Activated CD4-positive, alpha-beta T cell treated with anti-CD3 and anti-CD28 coated beads, Interleukin-2, amount 10 ng/mL, durations not matched to agents 24 days and 14 days (primary cell): ENCODE data around the gene CCNY. TPM values are rescaled to one million over a fixed set of nuclear protein-coding genes. Genes with fewer than 3 reads are reported as not detected.

Experiments used
- DNase-seq: peaks from one replicate; pipeline ENCODE4 v3.0.0; 2022
- H3K27ac Mint-ChIP-seq: one replicate; pipeline ENCODE4 v1.8.0; 2022; ENCODE audit warnings: mild to moderate bottlenecking, mixed read lengths
- H3K27me3 Mint-ChIP-seq: one replicate; pipeline ENCODE4 v1.8.0; 2022; ENCODE audit warnings: mixed read lengths
- H3K36me3 Mint-ChIP-seq: one replicate; pipeline ENCODE4 v1.8.0; 2022; ENCODE audit warnings: low read depth, mild to moderate bottlenecking, mixed read lengths
- H3K4me1 Mint-ChIP-seq: one replicate; pipeline ENCODE4 v1.8.0; 2021; ENCODE audit warnings: mixed read lengths
- H3K4me3 Mint-ChIP-seq: one replicate; pipeline ENCODE4 v1.8.0; 2022; ENCODE audit warnings: mild to moderate bottlenecking, moderate library complexity, mixed read lengths
- H3K9me3 Mint-ChIP-seq: one replicate; pipeline ENCODE4 v1.8.0; 2021; ENCODE audit warnings: mixed read lengths
- intact Hi-C: fragments of 100-400 bp; cut with micrococcal nuclease; formaldehyde crosslinking; loops from one replicate; pipeline ENCODE4 v1.15.1; 2023
- total RNA-seq: library from RNA; stranded (reverse); gene quantifications from 2 replicates; pipeline ENCODE4 v1.2.3, GENCODE V29; 2022

CCNY gene
- total RNA-seq, 1 donor from 2014 or later: 58.8 TPM

DNA sequence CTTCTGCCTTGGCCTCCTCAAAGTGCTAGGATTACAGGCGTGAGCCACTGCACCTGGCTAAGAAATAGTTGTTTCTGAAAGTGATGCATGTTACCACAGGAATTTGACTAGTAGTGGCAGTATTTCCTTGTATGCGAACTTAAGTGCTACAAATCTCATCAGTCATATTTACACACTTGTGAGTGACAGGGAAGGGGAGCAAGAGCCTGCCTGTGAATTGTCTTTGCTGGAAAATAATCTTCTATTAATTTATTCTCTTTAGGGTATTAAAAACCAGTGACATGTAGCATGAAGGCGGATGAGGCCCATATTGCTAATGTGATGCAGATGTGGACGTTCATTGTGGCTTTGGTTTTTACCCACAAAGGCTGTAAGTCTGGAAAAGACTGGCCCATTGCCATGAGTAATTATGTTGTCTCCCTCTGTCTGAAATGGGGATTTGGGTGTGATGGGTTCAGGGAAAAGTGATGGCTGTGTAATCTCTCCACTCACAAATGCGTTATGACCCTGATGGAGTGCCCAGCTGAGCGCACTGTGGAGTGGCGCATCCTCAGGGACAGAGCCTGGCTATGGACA lies 97.6 kb downstream of the CCNY start:
- no peak for DNase-seq
- intact Hi-C loops: loop anchor here (1.0 kb wide), 1 partner anchor 8 kb away; no protein-coding TSS in a partner anchor
- H3K4me1 Mint-ChIP-seq: peaks cover 21% of the 10 kb centered on the region
- H3K27ac Mint-ChIP-seq: peak overlapping the region; percentile 58
- no peak overlapping the region for H3K4me3 Mint-ChIP-seq
- H3K36me3 Mint-ChIP-seq: peaks cover 19% of the 10 kb centered on the region
- no peaks in the 10 kb centered on the region for H3K27me3 Mint-ChIP-seq
- H3K9me3 Mint-ChIP-seq: peaks cover 19% of the 10 kb centered on the region

DNA sequence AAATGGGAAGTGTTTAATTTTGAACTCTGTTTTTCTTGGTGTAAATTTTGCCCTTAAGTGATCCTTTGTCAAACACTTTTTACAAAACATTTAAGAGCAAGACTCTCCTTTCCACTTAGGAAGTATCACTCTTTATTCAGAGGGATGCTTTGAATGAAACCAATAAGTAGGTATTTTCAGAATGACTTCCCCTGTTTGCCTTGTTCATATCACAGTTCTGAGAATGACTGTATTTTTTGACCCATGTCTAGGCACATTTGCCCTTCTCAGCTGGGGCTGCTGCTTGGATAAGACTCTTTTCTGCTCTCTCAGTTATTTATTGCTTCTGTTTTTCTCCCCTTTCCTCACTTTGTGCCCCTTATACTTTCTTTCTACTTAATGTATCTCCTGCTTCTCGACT lies 98.2 kb downstream of the CCNY start:
- DNase-seq: no peak
- Mint-ChIP-seq H3K36me3 (peaks cover 25% of the 10 kb centered on the region), H3K4me3 (no peak overlapping the region), H3K9me3 (peaks cover 25% of the 10 kb centered on the region), H3K27me3 (no peaks in the 10 kb centered on the region), H3K4me1 (peaks cover 21% of the 10 kb centered on the region), H3K27ac (peak overlapping the region; percentile 58)
- intact Hi-C loops: loop anchor here (1.0 kb wide), 1 partner anchor 8 kb away; no protein-coding TSS in a partner anchor

DNA sequence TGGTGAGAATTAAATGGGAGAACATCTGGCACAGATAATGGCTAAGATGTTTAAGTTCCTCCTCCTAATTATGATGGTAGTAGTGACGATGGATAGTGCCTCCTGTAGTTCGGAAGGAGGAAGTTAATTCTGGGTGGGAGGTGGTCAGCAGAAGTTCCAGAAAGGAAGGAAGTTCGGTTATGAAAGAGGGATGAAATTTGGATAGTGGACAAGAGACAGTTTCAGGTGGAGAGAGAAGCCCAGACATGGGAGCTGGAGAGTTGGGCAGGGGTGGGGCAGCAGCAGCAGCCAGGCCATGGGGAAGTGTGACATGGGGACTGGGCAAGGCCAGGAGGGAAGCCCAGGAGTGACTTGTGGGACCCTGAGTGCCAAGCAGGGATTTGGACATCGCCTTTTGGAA lies 99.5 kb downstream of the CCNY start:
- Mint-ChIP-seq H3K27ac (no peak overlapping the region), H3K36me3 (peaks cover 32% of the 10 kb centered on the region), H3K4me1 (peaks cover 26% of the 10 kb centered on the region), H3K9me3 (peaks cover 26% of the 10 kb centered on the region), H3K4me3 (no peak overlapping the region), H3K27me3 (no peaks in the 10 kb centered on the region)
- no peak for DNase-seq
- intact Hi-C loops: no loop called here

DNA sequence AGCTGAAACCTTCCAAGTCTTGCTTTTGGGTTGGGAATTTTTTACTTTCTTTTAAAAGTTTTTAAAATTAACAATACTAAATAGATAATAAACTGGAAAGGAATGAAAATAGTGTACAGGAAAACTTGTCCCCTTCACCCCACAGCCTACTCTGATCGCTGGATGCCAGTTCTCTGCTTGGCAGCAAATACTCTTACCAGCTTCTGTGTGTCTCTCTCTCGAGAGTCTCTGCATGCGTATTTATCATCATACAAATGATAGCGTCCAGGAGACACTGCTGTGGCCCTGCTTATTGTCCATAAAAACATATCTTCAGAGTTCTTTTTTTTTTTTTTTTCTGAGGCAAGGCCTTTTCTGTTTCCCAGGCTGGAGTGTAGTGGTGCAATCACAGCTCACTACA lies 101.5 kb downstream of the CCNY start:
- intact Hi-C loops: no loop called here
- Mint-ChIP-seq H3K36me3 (peaks cover 42% of the 10 kb centered on the region), H3K4me3 (no peak overlapping the region), H3K27ac (no peak overlapping the region), H3K27me3 (no peaks in the 10 kb centered on the region), H3K9me3 (peaks cover 34% of the 10 kb centered on the region), H3K4me1 (peaks cover 36% of the 10 kb centered on the region)
- DNase-seq: no peak

DNA sequence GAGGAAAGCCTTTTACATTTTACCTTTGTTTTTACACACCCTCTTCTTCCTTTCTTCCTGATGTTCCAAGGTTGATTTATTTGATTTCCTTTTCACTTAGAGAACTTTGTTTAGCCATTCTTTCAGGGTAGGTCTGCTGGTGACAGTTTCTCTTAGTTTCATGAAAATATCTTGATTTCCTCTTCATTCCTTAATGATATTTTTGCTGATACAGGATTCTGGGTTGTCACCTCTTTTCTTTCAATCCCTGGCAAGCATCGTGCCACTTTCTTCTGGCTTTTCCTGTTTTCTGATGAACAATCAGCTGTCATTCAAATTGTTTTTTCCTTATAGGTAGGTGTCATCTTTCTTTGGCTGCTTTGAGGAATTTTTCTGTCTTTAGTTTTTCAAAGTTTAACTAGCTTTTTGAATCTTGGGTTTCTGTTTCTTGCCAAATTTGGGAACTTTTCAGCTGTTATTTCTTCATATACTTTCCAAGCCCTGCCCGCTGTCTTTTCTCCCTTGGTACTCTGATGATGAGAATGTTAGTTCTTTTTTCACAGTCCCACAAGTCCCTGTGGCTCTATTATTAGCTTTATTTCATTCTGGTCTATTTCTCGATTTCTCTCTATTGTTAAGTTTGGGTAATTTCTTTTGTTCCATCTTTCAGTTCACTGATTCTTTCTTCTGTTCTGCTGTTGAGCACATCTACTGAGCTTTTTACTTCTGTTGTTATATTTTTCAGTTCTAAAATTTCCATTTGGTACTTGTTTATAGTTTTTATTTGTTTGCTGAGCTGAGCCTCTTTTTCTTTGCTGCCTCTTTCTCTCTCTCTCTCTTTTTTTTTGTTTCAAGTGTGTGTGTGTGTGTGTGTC lies 102.6 kb downstream of the CCNY start:
- peaks cover 48% of the 10 kb centered on the region for H3K36me3 Mint-ChIP-seq
- H3K27ac Mint-ChIP-seq: no peak overlapping the region

DNA sequence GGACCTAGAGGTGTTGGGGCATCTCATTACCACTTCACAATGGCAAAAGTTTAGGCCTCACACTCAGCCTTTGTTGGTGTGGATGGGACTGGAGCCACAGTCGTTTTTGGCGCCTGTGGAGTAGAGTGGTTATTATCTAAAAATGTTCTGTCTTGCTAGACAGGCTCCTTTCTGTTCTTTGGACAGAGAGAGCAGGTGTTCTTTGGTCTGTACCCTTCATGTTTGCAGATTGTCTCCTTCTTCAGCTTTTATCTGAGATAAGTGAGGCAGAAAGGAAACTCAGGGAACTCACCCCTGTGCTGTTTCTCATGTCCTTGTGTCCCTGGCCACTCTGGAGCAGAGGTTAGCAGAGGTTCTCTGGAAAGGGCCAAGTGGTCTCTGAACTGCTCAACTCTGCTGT lies 103.7 kb downstream of the CCNY start:
- no peak for DNase-seq
- intact Hi-C loops: no loop called here
- H3K36me3 Mint-ChIP-seq: peaks cover 52% of the 10 kb centered on the region
- H3K4me1 Mint-ChIP-seq: peaks cover 26% of the 10 kb centered on the region
- peaks cover 38% of the 10 kb centered on the region for H3K9me3 Mint-ChIP-seq
- H3K27me3 Mint-ChIP-seq: no peaks in the 10 kb centered on the region
- H3K4me3 Mint-ChIP-seq: no peak overlapping the region
- H3K27ac Mint-ChIP-seq: no peak overlapping the region

More for the DNA sequence above, 102.6 kb downstream of the CCNY start:
- Mint-ChIP-seq H3K9me3 (peaks cover 35% of the 10 kb centered on the region), H3K4me1 (peaks cover 33% of the 10 kb centered on the region), H3K4me3 (no peak overlapping the region), H3K27me3 (no peaks in the 10 kb centered on the region)
- intact Hi-C loops: no loop called here
- no peak for DNase-seq

DNA sequence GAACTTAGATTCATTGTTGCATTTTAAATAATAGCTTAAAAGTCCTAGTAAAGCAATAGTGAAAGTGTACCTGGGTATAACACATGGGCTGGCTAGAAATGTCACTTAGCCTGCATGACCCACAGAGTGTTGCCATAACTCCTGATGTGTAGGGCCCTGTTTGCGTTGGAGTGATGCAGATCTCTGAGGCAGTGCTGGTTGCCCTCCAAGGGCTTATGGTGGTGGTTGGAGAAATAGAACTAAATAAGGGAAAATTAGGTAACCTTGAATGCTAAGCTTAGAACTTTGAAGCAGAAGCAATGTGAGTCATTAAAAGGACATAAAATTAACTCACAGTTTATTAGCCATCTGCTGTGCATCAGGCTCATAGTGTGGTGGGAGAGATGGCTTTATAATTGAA lies 105.7 kb downstream of the CCNY start:
- H3K4me1 Mint-ChIP-seq: peaks cover 33% of the 10 kb centered on the region
- no peak for DNase-seq
- H3K36me3 Mint-ChIP-seq: peaks cover 45% of the 10 kb centered on the region
- H3K9me3 Mint-ChIP-seq: peaks cover 33% of the 10 kb centered on the region
- peak overlapping the region; percentile 80 for H3K27ac Mint-ChIP-seq
- no peaks in the 10 kb centered on the region for H3K27me3 Mint-ChIP-seq
- no peak overlapping the region for H3K4me3 Mint-ChIP-seq
- intact Hi-C loops: loop anchor here (1.0 to 2.0 kb wide), 6 partner anchors 8 to 309 kb away; no protein-coding TSS in a partner anchor

DNA sequence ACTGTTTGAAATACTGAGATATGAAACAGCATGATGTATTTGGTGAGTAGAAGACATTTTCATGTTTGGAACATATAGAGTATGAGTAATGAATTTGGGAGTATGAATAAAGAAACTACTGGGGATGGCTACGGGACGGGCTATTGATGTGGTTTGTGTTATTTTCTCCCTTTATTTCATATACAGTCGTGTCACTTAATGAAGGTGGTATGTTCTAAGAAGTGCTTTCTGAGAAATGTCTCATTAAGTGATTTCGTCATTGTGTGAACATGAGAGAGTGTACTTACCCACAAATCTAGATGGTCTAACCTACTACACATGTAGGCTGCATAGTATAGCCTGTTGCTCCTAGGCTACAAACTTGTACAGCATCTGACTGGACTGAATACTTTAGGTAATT lies 106.3 kb downstream of the CCNY start:
- no peak overlapping the region for H3K4me3 Mint-ChIP-seq
- intact Hi-C loops: loop anchor here (1.0 to 2.0 kb wide), 6 partner anchors 8 to 310 kb away; no protein-coding TSS in a partner anchor
- peak overlapping the region; percentile 80 for H3K27ac Mint-ChIP-seq
- H3K27me3 Mint-ChIP-seq: no peaks in the 10 kb centered on the region
- peaks cover 43% of the 10 kb centered on the region for H3K36me3 Mint-ChIP-seq
- no peak for DNase-seq
- peaks cover 36% of the 10 kb centered on the region for H3K4me1 Mint-ChIP-seq
- peaks cover 33% of the 10 kb centered on the region for H3K9me3 Mint-ChIP-seq

DNA sequence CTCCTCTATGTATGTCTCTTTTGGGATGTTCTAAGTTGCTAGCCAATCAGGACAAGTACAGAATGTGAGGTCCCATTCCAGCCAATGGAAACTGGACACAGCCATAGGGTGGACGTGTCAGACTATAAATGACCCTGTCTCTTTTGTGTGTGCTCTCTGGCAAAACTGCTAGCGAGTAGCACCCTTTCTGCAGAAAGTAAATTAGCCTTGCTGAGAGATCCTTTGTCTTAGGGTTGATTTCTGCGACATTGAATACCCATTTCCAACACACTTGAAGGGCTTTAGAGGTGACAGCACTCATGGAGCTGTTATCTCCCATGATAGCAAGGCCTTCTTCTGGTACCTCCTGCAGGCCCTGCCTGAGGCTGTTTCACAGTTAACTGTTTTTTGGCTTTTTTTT lies 107.5 kb downstream of the CCNY start:
- intact Hi-C loops: loop anchor here (2.0 kb wide), 2 partner anchors 225 to 311 kb away; no protein-coding TSS in a partner anchor
- Mint-ChIP-seq H3K4me3 (no peak overlapping the region), H3K36me3 (peaks cover 40% of the 10 kb centered on the region), H3K27ac (peak overlapping the region; percentile 54), H3K27me3 (no peaks in the 10 kb centered on the region), H3K9me3 (peaks cover 29% of the 10 kb centered on the region), H3K4me1 (peaks cover 47% of the 10 kb centered on the region)
- DNase-seq: no peak

DNA sequence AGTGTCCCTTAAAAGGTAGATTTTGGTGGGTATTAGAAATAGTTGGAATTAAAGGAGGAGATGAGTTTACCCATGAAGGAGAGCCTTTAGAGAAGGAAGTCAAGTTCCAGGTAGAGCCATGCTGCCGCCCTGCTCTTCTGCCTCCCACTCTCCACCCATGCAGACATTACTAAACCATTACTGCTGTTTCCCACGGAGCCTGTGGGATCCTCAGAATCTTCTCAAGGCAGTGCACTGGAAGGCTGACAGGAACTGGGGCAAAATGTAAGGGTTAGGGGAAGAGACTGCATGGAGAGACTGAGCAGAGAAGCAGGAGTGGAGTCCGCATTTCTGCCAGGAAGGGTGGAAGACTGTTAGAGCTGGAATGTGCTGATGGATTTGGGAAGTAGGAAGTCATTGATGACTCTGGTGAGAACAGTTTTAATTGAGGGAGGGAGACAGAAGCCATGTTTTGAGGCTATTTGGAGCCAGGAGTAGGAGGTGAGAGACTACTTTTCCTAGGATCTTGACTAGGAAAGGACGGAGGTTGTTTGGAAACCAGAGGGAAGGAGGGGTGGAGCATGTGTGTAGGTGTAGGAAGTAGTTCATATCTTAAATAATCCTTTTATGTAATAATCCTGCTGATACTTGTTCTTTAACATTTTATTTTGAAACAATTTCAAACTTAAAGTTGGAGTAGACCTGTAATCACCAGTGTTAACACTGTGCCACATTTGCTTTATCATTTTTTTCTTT lies 109.0 kb downstream of the CCNY start:
- no peak overlapping the region for H3K4me3 Mint-ChIP-seq
- DNase-seq: no peak
- H3K27ac Mint-ChIP-seq: no peak overlapping the region
- peaks cover 62% of the 10 kb centered on the region for H3K4me1 Mint-ChIP-seq
- H3K27me3 Mint-ChIP-seq: no peaks in the 10 kb centered on the region
- H3K36me3 Mint-ChIP-seq: peaks cover 31% of the 10 kb centered on the region
- H3K9me3 Mint-ChIP-seq: peaks cover 21% of the 10 kb centered on the region
- intact Hi-C loops: no loop called here

DNA sequence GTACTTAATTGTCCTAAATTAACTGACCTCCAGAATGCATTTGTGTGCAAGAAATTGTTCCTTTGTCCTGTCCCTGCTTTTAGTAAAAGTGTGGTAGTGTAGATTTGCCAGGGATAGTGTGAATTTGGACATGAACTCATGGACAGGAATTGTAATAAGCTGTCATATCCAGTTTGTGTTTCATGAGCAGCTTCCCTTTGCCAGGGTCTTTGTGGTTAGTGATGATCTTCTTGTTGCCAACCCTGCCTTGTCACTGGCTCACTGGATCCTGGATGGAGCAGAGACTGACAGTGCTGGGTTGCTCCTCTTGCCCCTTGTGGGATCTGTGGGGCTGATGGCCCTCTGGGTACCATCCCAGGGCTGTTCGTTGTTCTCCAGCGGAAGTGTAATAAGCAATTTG lies 110.1 kb downstream of the CCNY start:
- Mint-ChIP-seq H3K36me3 (peaks cover 21% of the 10 kb centered on the region), H3K4me3 (no peak overlapping the region), H3K9me3 (peaks cover 16% of the 10 kb centered on the region), H3K4me1 (peaks cover 60% of the 10 kb centered on the region), H3K27me3 (no peaks in the 10 kb centered on the region), H3K27ac (no peak overlapping the region)
- DNase-seq: no peak
- intact Hi-C loops: no loop called here

DNA sequence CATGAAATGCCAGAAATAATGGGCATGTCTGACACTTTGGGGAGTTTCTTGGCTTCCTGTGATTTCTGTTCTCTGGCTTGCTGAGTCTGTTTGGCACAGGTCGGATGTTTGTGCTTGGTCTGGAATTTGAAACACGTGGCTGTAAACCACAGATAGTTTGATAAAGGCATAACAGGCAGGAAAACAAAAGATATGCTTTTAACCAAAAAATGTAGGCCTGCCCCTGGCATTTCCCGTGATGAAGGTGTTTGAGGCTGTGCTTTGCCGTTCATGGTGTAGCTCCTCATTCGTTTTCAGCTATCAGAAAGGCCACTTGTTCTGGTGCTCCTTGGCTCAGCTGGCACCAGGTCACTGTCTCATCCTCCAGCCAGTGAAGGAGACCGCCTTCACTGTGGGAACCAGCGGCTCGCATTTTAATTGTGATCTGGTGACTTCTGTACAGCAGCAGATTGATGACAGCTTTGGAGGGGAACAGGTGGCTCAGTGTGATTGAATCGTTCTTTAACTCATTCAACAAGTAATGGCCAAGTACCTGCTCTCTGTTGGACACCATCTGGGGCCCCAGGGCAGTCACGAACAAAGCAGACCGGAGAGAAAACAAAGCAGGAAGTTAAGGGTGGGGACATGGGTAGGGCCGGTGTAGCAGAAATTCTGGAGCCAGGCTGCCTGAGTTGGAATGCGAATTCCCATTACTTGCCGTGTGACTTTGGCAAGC lies 111.5 kb downstream of the CCNY start:
- Mint-ChIP-seq H3K27me3 (no peaks in the 10 kb centered on the region), H3K27ac (peak overlapping the region; percentile 87), H3K4me1 (peaks cover 56% of the 10 kb centered on the region), H3K4me3 (peak overlapping the region; percentile 63), H3K36me3 (peaks cover 16% of the 10 kb centered on the region), H3K9me3 (peaks cover 13% of the 10 kb centered on the region)
- intact Hi-C loops: loop anchor here (1.0 kb wide), 1 partner anchor 111 kb away; no protein-coding TSS in a partner anchor
- peak; percentile 75 for DNase-seq
